ENCODE data around the gene CFAP68. TPM values are rescaled to one million over a fixed set of nuclear protein-coding genes. Genes with fewer than 3 reads are reported as not detected.

The CFAP68 gene
- 8.5 and 9.6 TPM in 2 replicates for total RNA-seq

- DNase-seq (ENCODE audit: extremely low read depth, low read depth, low spot score) = peak; percentile 80
Measured at GRCh38 chr11:111878849-111879636, at the start of gene CFAP68, which contains the start of gene FDXACB1. TSS of gene CFAP68 (plus strand) at chr11:111879541. CDS start at chr11:111879561, 20 bp downstream. TSS of gene FDXACB1 (minus strand) at chr11:111879165. CDS start at chr11:111879132, 33 bp downstream.

GRCh38 chr11:111833524-111833923 lies 45.8 kb upstream of the CFAP68 start:
- DNase-seq (ENCODE audit: extremely low read depth, low read depth, low spot score) = no peak

- DNase-seq (ENCODE audit: extremely low read depth, low read depth, low spot score) = no peak
Measured at GRCh38 chr11:111834432-111835163, 44.7 kb upstream of the CFAP68 start.

- no peak for DNase-seq (ENCODE audit: extremely low read depth, low read depth, low spot score)
Measured at GRCh38 chr11:111835665-111836064, 43.7 kb upstream of the CFAP68 start.

GRCh38 chr11:111836162-111836561 lies 43.2 kb upstream of the CFAP68 start:
- no peak for DNase-seq (ENCODE audit: extremely low read depth, low read depth, low spot score)

DNA sequence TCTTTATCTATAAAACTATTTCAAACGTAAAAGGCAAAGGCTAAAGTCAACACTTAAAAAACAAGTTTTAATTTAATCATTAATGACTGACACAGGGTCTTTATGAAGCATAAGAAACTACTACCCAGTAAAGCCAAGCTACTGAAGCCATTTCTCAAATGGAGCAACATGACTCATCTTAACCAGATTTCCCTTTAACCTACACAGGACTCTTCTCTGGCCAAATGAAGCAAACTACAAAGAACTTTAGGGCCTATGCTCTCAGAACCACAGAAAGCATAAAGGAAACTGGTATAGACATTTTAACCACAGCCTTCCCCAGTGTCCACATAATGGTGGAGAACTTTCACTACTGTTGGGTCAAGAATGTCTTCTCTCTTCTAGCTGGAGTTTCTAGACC lies 42.6 kb upstream of the CFAP68 start:
- no peak for DNase-seq (ENCODE audit: extremely low read depth, low read depth, low spot score)

DNA sequence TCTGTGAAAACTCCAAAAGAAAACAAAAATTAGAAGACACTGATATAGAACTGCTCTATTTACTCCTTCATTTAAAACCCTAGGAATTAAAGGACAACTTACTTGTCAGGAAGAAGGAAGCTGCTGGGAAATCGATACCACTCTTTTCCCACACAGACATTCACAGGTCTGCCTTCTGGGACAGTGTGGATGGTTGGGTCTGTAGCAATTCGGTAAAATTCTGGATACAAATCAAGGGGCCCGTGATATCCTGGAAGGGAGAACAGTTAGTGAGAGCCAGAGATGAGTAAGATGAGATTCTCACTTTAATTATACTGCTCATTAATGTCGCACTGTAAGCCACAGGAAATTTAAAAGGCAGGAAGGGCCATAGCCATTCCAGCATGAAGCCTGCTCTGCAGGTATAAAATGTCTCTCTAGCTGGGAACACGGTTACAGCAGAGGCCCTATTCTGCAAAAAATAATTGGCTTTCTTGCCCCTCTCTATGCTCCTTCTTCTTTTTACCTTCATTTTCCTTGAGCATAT lies 41.9 kb upstream of the CFAP68 start:
- no peak for DNase-seq (ENCODE audit: extremely low read depth, low read depth, low spot score)

DNA sequence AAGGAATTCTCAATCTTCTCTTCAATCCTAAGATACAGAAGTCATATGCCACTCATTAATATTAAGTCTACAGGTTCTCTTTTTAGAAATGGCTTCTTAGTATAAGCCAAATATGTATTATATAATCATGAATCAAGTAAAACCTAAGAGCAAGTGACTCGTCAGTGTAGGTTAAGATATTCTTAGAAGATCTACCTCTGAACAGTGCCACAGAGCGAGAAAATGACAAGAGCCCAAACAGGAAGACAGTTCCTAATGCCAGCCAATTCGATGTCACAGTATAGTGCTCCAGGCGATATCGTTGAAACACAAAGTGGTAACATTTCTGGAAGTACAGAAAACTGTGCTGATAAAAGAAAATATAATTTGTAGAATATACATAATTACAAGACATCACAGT lies 41.3 kb upstream of the CFAP68 start:
- DNase-seq (ENCODE audit: extremely low read depth, low read depth, low spot score) = no peak

- no peak for DNase-seq (ENCODE audit: extremely low read depth, low read depth, low spot score)
Measured at GRCh38 chr11:111840143-111840542, 39.2 kb upstream of the CFAP68 start.

- DNase-seq (ENCODE audit: extremely low read depth, low read depth, low spot score) = peak; percentile 64
Measured at GRCh38 chr11:111841370-111842053, 37.8 kb upstream of the CFAP68 start.

- DNase-seq (ENCODE audit: extremely low read depth, low read depth, low spot score) = no peak
Measured at GRCh38 chr11:111843661-111844060, 35.7 kb upstream of the CFAP68 start.

GRCh38 chr11:111845276-111846028 lies 33.9 kb upstream of the CFAP68 start:
- no peak for DNase-seq (ENCODE audit: extremely low read depth, low read depth, low spot score)

GRCh38 chr11:111846063-111846462 lies 33.3 kb upstream of the CFAP68 start:
- no peak for DNase-seq (ENCODE audit: extremely low read depth, low read depth, low spot score)

GRCh38 chr11:111846636-111847035 lies 32.7 kb upstream of the CFAP68 start:
- DNase-seq (ENCODE audit: extremely low read depth, low read depth, low spot score) = no peak

GRCh38 chr11:111849631-111850030 lies 29.7 kb upstream of the CFAP68 start:
- DNase-seq (ENCODE audit: extremely low read depth, low read depth, low spot score) = no peak

DNA sequence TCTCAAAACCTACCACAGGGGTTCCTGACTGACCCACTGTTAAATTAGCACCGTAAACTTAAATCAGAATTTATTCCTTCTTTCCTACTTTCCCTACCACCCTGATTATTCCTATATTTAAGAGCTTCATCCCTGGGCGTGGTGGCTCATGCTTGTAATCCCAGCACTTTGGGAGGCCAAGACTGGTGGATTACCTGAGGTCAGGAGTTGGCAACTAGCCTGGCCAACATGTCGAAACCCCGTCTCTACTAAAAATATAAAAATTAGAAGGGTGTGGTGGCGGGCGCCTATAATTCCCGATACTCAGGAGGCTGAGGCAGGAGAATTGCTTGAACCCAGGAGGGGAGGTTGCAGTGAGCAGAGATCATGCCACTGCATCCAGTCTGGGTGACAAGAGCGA lies 28.3 kb upstream of the CFAP68 start:
- no peak for DNase-seq (ENCODE audit: extremely low read depth, low read depth, low spot score)

GRCh38 chr11:111851636-111852035 lies 27.7 kb upstream of the CFAP68 start:
- no peak for DNase-seq (ENCODE audit: extremely low read depth, low read depth, low spot score)

GRCh38 chr11:111852103-111852502 lies 27.2 kb upstream of the CFAP68 start:
- DNase-seq (ENCODE audit: extremely low read depth, low read depth, low spot score) = no peak

DNA sequence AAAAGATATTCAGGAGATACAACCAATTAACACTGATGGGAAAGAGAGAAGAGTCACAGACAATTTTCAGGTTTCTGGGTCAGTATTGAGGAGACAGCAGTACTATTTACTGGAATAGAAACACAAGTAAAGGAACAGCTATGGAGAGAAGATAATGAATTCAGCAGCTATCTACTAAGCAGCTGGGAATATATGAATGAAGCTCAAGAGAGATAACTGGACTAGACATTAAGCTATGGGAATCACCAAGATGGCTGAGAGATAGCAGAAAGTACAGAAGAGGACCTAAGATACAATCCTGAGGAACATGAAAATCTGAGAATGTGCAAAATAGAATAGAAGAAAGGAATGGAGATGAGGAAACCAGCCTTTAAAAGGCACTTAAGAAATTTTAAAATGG lies 23.8 kb upstream of the CFAP68 start:
- no peak for DNase-seq (ENCODE audit: extremely low read depth, low read depth, low spot score)

- DNase-seq (ENCODE audit: extremely low read depth, low read depth, low spot score) = no peak
Measured at GRCh38 chr11:111860257-111860656, 19.1 kb upstream of the CFAP68 start.
